ENCODE measurements around the gene ABCA1.

GRCh38 chr9:104836767-104837166 is 91.2 kb downstream of the ABCA1 start:
- no peak for TF ChIP-seq CHD2 (IDR thresholded peaks at IDR 0.05; ENCODE audit: borderline replicate concordance, low read depth, low read length)
- TF ChIP-seq EP300 (IDR thresholded peaks at IDR 0.05; ENCODE audit: borderline replicate concordance in 1 of 2, control insufficient read depth in 1 of 2, low read depth in 2 of 2, low read length in 2 of 2), result no peak
- no peak for TF ChIP-seq FOXK2 (IDR thresholded peaks at IDR 0.05)
- TF ChIP-seq, protein P1, sequence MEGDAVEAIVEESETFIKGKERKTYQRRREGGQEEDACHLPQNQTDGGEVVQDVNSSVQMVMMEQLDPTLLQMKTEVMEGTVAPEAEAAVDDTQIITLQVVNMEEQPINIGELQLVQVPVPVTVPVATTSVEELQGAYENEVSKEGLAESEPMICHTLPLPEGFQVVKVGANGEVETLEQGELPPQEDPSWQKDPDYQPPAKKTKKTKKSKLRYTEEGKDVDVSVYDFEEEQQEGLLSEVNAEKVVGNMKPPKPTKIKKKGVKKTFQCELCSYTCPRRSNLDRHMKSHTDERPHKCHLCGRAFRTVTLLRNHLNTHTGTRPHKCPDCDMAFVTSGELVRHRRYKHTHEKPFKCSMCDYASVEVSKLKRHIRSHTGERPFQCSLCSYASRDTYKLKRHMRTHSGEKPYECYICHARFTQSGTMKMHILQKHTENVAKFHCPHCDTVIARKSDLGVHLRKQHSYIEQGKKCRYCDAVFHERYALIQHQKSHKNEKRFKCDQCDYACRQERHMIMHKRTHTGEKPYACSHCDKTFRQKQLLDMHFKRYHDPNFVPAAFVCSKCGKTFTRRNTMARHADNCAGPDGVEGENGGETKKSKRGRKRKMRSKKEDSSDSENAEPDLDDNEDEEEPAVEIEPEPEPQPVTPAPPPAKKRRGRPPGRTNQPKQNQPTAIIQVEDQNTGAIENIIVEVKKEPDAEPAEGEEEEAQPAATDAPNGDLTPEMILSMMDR (IDR thresholded peaks at IDR 0.05 in 2 of 3, conservative IDR thresholded peaks at IDR 0.05 in 1 of 3; ENCODE audit: control insufficient read depth in 2 of 3, extremely low read depth in 1 of 3, insufficient read depth in 1 of 3, low read depth in 3 of 3, low read length in 3 of 3), result no peak
- TF ChIP-seq SREBF2 (IDR thresholded peaks at IDR 0.05; ENCODE audit: low read length), result no peak
- no peak for TF ChIP-seq CUX1 (IDR thresholded peaks at IDR 0.05; ENCODE audit: insufficient replicate concordance, low read depth, low read length)
- TF ChIP-seq POLR2AphosphoS5 (IDR thresholded peaks at IDR 0.05; ENCODE audit: low read length), result no peak
- no peak for TF ChIP-seq GABPA (IDR thresholded peaks at IDR 0.05; ENCODE audit: low read depth)
- TF ChIP-seq PKNOX1 (IDR thresholded peaks at IDR 0.05), result no peak
